ENCODE measurements around the gene SCYGR4. TPM values are rescaled to one million over a fixed set of nuclear protein-coding genes. Genes with fewer than 3 reads are reported as not detected.

SCYGR4 gene
- total RNA-seq, 2 experiments from 2014 or later, result not detected

DNA sequence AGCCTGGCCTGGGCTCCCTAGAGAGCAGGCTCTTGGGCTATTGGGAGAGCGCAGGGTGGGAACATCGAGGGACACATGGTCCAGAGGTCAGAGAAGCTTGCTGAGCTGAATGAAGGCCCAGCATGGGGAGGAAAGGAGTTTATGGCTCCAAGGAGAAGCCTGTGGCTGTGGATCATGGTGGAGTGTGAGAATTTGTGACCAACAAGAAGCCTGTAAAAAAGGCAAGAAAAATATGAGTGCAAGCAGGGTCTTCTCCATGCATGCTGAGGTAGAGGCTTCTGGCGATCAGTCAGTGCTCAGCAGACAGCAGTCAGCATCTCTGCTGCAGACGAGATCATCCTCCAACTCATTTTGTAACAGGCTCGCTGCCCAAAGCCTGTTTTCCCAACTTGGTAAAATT lies 1.4 kb upstream of the SCYGR4 start:
- ATAC-seq (no peak), DNase-seq (no peak)
- Mint-ChIP-seq H3K36me3 (ENCODE audit: low read depth) (no peaks in the 10 kb centered on the region), H3K4me1 (ENCODE audit: low read depth) (no peaks in the 10 kb centered on the region), H3K4me3 (no peak overlapping the region), H3K27me3 (ENCODE audit: low read depth) (peaks cover 19% of the 10 kb centered on the region), H3K27ac (no peak overlapping the region), H3K9me3 (ENCODE audit: insufficient read depth) (no peaks in the 10 kb centered on the region)
- ChIA-PET CTCF (no interaction called here), POLR2A (no interaction called here)

DNA sequence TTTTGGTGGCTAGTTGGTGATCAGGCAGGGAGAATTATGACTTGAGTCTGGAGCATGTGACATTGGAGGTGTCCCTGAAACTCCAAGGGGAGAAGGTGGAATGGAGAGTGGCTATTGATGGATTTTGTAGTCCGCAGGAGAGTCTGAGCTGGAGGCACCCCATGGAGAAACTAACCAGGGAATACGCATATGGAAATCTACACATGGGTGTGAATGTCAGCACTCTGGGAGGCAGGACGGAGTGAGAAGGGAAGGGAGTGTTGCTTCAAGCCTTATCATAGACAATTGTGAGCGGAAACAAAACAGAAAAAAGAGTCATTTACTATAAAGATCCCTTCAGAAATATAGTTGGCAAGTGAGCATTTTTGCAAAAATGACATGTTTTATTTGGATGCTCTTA lies 667 bp upstream of the SCYGR4 start:
- DNase-seq, result no peak

DNA sequence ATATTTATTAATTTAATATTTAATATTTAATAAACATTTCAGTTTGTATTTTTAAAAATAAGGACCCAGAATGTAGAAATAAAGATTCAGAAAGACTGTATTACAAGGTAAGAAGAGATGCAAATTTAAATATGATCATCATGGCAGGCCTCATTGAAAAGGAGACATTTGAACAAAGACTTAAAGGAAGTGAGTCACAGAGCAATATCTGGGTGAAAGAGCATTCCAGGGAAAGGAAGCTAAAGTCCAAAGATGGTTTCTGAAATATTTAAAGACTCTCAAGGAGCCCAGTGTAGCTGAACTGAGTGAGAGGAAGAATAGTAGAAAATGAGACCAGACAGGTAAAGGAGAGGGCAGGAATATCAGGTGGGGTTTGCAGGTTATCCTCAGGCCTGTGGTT lies 5.9 kb downstream of the SCYGR4 start:
- Mint-ChIP-seq H3K27ac (no peak overlapping the region), H3K27me3 (ENCODE audit: low read depth) (peaks cover 5% of the 10 kb centered on the region), H3K4me3 (no peak overlapping the region), H3K9me3 (ENCODE audit: insufficient read depth) (no peaks in the 10 kb centered on the region), H3K4me1 (ENCODE audit: low read depth) (peaks cover 2% of the 10 kb centered on the region), H3K36me3 (ENCODE audit: low read depth) (no peaks in the 10 kb centered on the region)
- no peak for ATAC-seq
- ChIA-PET POLR2A (no interaction called here), CTCF (no interaction called here)
- no peak for DNase-seq

More for the DNA sequence above, 667 bp upstream of the SCYGR4 start:
- no peaks in the 10 kb centered on the region for H3K36me3 Mint-ChIP-seq (ENCODE audit: low read depth)
- no peak for ATAC-seq
- peaks cover 18% of the 10 kb centered on the region for H3K27me3 Mint-ChIP-seq (ENCODE audit: low read depth)
- no peak overlapping the region for H3K4me3 Mint-ChIP-seq
- no peaks in the 10 kb centered on the region for H3K9me3 Mint-ChIP-seq (ENCODE audit: insufficient read depth)
- ChIA-PET CTCF (no interaction called here), POLR2A (no interaction called here)
- no peaks in the 10 kb centered on the region for H3K4me1 Mint-ChIP-seq (ENCODE audit: low read depth)
- no peak overlapping the region for H3K27ac Mint-ChIP-seq

DNA sequence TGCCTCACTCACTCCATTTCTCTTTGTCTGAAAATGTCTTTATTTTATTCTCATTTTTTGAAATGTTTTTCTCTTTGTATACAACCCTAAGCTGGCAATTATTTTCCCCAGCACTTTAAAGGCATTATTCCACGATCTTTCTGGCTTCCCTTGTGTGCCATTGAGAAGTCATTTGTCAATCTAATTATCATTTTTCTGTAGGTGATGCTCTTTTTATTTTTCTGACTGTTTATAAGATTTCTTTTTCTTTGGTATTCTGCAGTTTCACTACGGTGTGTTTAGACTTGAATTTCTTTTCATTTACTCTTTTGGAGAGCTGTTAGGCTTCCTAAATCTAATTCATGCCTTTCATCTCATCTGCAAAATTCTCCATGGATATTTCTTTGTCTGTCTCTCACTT lies 8.1 kb downstream of the SCYGR4 start:
- H3K36me3 Mint-ChIP-seq (ENCODE audit: low read depth), result no peaks in the 10 kb centered on the region
- no peak overlapping the region for H3K27ac Mint-ChIP-seq
- H3K4me1 Mint-ChIP-seq (ENCODE audit: low read depth), result peaks cover 2% of the 10 kb centered on the region
- H3K4me3 Mint-ChIP-seq, result no peak overlapping the region
- H3K27me3 Mint-ChIP-seq (ENCODE audit: low read depth), result peaks cover 15% of the 10 kb centered on the region
- no peak for ATAC-seq
- CTCF ChIA-PET, result no interaction called here
- POLR2A ChIA-PET, result no interaction called here
- H3K9me3 Mint-ChIP-seq (ENCODE audit: insufficient read depth), result no peaks in the 10 kb centered on the region
- DNase-seq, result no peak

DNA sequence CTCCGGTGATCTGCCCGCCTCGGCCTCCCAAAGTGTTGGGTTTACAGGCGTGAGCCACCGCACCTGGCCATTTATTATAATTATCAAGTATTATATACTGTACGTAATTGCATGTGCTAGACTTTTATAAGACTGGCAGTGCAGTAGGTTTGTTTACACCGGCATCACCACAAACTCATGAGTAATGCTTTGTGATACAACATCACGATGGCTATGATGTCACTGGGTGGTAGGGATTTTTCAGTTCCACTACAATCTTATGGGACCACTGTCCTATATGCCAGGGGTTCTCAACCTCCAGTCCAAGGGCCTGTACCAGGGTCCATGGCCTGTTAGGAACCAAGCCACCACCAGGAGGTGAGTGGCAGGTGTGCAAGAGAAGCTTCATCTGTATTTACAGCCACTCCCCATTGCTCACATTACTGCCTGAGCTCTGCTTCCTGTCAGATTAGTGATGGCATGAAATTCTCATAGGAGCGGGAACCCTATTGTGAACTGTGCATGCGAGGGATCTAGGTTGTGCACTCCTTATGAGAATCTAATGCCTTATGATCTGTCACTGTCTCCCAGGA lies 9.4 kb downstream of the SCYGR4 start:
- POLR2A ChIA-PET, result no interaction called here
- no peak for DNase-seq
- Mint-ChIP-seq H3K27me3 (ENCODE audit: low read depth) (peaks cover 23% of the 10 kb centered on the region), H3K9me3 (ENCODE audit: insufficient read depth) (no peaks in the 10 kb centered on the region), H3K36me3 (ENCODE audit: low read depth) (no peaks in the 10 kb centered on the region), H3K27ac (no peak overlapping the region), H3K4me3 (no peak overlapping the region), H3K4me1 (ENCODE audit: low read depth) (peaks cover 2% of the 10 kb centered on the region)
- ATAC-seq, result no peak
- CTCF ChIA-PET, result no interaction called here

DNA sequence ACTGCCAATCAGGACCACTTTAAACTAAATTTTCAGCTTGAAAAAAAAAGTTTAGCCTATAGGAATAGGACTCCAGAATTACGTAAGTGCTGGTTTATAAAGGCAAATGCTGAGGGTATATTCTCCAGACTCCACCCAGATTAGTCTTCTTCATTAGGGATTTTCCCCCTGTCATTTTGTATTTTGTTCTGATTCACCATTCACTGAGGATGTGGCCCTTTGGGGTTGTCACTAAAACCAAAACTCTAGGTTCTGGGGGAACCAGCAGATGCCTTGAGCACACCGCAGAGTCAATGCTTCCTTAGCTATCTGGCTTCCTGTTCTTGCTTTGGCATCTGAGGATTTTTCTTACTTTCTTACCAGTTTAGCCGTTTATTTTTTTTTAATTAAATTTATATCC lies 10.5 kb downstream of the SCYGR4 start:
- Mint-ChIP-seq H3K9me3 (ENCODE audit: insufficient read depth) (no peaks in the 10 kb centered on the region), H3K27ac (no peak overlapping the region), H3K4me1 (ENCODE audit: low read depth) (peaks cover 2% of the 10 kb centered on the region), H3K27me3 (ENCODE audit: low read depth) (peaks cover 24% of the 10 kb centered on the region), H3K4me3 (no peak overlapping the region), H3K36me3 (ENCODE audit: low read depth) (no peaks in the 10 kb centered on the region)
- no peak for DNase-seq
- ChIA-PET CTCF (no interaction called here), POLR2A (no interaction called here)
- no peak for ATAC-seq

DNA sequence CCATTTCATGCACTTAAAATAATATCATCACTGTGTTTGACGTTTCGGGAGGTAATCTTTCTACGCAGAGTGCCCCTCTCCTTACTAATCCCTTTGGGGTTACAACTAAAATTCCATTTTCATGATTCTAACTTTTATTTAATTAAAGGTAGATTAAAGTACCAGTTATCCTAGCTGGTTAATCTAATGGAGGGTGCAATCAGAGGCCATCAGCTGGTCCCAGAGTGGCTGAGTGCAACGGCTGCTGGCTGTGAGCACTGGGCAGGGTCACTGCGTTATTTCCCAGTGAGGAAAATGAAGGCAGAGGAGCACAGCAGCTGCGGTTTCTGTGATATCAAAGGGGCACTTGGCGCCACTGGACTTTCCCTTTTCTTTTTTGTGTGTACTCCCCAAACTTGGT lies 12.1 kb downstream of the SCYGR4 start:
- CTCF ChIA-PET, result no interaction called here
- Mint-ChIP-seq H3K4me3 (no peak overlapping the region), H3K4me1 (ENCODE audit: low read depth) (peaks cover 2% of the 10 kb centered on the region)

DNA sequence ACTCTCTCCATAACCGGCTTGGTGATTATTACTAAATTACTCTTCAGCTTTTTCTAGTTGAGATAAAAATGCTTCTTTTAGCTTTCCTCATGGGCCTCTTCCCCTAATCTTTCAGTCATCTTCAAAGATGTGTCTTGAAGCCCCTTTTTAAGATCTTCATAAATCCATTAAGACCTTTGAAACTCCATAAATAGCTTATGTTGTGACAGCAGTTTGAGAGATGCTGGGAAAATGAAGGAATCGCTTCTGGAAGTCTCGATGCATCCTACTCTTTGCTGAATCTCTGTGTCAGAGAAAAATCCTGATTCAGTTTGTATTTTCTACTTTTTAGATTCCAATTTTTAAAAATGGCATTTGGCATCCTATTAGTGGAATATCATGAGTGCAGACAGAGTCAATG lies 13.0 kb downstream of the SCYGR4 start:
- ATAC-seq (no peak), DNase-seq (no peak)
- Mint-ChIP-seq H3K27me3 (ENCODE audit: low read depth) (peaks cover 22% of the 10 kb centered on the region), H3K27ac (no peak overlapping the region), H3K4me3 (no peak overlapping the region), H3K9me3 (ENCODE audit: insufficient read depth) (no peaks in the 10 kb centered on the region), H3K4me1 (ENCODE audit: low read depth) (peaks cover 2% of the 10 kb centered on the region), H3K36me3 (ENCODE audit: low read depth) (no peaks in the 10 kb centered on the region)
- CTCF ChIA-PET, result interaction anchor here (0.8 kb wide), 1 partner anchor 64 kb away, joined by 3 read pairs; no protein-coding TSS in a partner anchor
- POLR2A ChIA-PET, result no interaction called here

More for the DNA sequence above, 12.1 kb downstream of the SCYGR4 start:
- H3K27ac Mint-ChIP-seq, result no peak overlapping the region
- H3K36me3 Mint-ChIP-seq (ENCODE audit: low read depth), result no peaks in the 10 kb centered on the region
- DNase-seq (no peak), ATAC-seq (no peak)
- H3K27me3 Mint-ChIP-seq (ENCODE audit: low read depth), result peaks cover 22% of the 10 kb centered on the region
- POLR2A ChIA-PET, result no interaction called here
- no peaks in the 10 kb centered on the region for H3K9me3 Mint-ChIP-seq (ENCODE audit: insufficient read depth)

DNA sequence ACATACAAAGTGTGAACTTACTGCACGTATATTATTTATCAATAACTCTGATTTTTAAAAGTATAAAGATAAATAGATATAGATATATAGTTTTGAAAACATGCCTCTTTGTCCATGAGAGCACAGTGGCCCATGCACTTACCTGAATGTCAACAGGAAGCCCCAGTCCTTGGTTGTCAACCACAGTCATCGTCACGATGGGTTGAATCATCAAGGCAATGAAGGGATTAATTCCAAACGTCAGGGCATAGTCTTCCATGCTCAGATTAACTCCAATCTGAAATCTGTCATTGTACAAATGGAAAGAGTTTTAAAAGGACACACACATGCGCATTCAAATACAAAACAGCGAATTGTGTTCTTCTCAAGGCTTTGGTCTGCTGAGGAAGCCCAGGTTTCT lies 15.5 kb downstream of the SCYGR4 start:
- H3K4me3 Mint-ChIP-seq, result no peak overlapping the region
- H3K36me3 Mint-ChIP-seq (ENCODE audit: low read depth), result no peaks in the 10 kb centered on the region
- H3K27me3 Mint-ChIP-seq (ENCODE audit: low read depth), result peaks cover 20% of the 10 kb centered on the region
- H3K9me3 Mint-ChIP-seq (ENCODE audit: insufficient read depth), result no peaks in the 10 kb centered on the region
- no peak overlapping the region for H3K27ac Mint-ChIP-seq
- ChIA-PET CTCF (no interaction called here), POLR2A (no interaction called here)
- DNase-seq (no peak), ATAC-seq (no peak)
- H3K4me1 Mint-ChIP-seq (ENCODE audit: low read depth), result peaks cover under 1% of the 10 kb centered on the region

DNA sequence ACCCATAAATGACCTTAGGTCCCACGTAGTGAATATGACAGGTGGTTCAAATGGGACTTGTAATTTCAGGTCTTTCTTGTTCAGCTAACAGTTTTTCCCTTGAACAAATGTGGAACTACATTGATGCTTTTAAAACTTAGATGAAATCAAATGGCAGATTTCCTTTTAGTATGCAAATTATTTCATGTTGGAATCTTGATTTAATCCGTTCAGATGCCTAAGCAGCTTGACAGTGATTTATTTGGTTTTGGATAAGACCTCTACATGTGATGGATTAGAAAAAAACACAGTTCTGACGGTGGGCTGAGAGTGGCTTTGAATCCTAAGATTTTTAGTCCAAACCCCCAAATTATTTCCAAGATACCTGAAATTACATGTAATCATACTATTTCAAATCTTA lies 16.9 kb downstream of the SCYGR4 start:
- ATAC-seq (no peak), DNase-seq (no peak)
- POLR2A ChIA-PET, result no interaction called here
- H3K9me3 Mint-ChIP-seq (ENCODE audit: insufficient read depth), result no peaks in the 10 kb centered on the region
- H3K36me3 Mint-ChIP-seq (ENCODE audit: low read depth), result no peaks in the 10 kb centered on the region
- CTCF ChIA-PET, result interaction anchor here (1.2 kb wide), 1 partner anchor 24 kb away, joined by 5 read pairs; no protein-coding TSS in a partner anchor
- no peak overlapping the region for H3K27ac Mint-ChIP-seq
- H3K27me3 Mint-ChIP-seq (ENCODE audit: low read depth), result peaks cover 14% of the 10 kb centered on the region
- H3K4me3 Mint-ChIP-seq, result no peak overlapping the region
- H3K4me1 Mint-ChIP-seq (ENCODE audit: low read depth), result no peaks in the 10 kb centered on the region

DNA sequence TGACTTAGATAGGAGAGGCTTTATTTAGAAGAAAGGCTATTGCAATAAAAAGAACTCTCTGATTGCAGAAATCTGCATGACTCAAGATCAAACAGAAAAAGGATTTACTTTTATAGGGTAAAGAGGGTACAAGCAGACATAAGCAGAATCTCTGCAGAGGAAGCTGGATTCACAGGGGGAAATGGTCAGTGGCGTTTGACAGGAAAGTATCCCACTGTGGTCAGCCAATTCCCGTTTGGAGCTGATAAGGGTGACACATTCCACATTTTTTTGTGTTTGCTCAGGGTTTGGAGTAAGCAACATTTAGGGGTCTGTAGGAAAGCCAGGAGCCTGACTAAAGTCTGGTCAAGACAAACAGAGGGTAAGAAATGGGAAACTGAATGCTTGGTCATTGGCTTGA lies 25.4 kb downstream of the SCYGR4 start:
- ATAC-seq (no peak), DNase-seq (no peak)
- no peaks in the 10 kb centered on the region for H3K36me3 Mint-ChIP-seq (ENCODE audit: low read depth)
- H3K4me1 Mint-ChIP-seq (ENCODE audit: low read depth), result no peaks in the 10 kb centered on the region
- H3K4me3 Mint-ChIP-seq, result no peak overlapping the region
- peaks cover 2% of the 10 kb centered on the region for H3K27me3 Mint-ChIP-seq (ENCODE audit: low read depth)
- H3K27ac Mint-ChIP-seq, result no peak overlapping the region
- H3K9me3 Mint-ChIP-seq (ENCODE audit: insufficient read depth), result no peaks in the 10 kb centered on the region
- ChIA-PET CTCF (no interaction called here), POLR2A (no interaction called here)

DNA sequence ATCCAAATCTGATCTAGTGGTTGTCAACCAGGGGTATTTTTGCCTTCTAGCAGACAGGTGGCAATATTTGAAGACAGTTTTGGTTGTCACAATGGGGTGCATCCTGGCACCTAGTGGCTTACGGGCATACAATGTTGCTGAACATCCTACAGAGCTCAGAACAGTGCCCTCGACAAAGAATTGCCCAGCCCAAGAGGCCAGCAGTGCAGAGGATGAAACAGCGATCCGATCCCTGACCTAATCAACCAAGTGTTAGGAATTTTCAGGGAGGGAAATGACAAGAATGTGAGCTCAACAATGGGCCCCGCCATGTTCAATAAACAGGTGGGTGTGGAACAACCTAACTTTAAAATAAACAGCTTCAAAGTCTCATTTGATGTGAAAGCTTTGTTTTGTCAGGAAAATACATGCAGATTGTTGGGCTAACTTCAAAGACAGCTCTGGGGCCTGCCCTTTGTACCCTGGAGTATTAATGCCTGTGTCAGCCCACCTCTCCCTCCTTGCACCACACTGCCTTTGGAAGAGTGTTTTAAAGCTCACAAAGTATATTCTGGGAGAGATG lies 26.8 kb downstream of the SCYGR4 start:
- no peaks in the 10 kb centered on the region for H3K27me3 Mint-ChIP-seq (ENCODE audit: low read depth)
- no peak for DNase-seq
- no peak overlapping the region for H3K27ac Mint-ChIP-seq
- POLR2A ChIA-PET, result no interaction called here
- CTCF ChIA-PET, result interaction anchor here (2.9 kb wide), 1 partner anchor 14 kb away, joined by 8 read pairs; no protein-coding TSS in a partner anchor
- H3K9me3 Mint-ChIP-seq (ENCODE audit: insufficient read depth), result no peaks in the 10 kb centered on the region
- H3K36me3 Mint-ChIP-seq (ENCODE audit: low read depth), result no peaks in the 10 kb centered on the region
- H3K4me1 Mint-ChIP-seq (ENCODE audit: low read depth), result no peaks in the 10 kb centered on the region
- ATAC-seq, result no peak
- H3K4me3 Mint-ChIP-seq, result no peak overlapping the region

DNA sequence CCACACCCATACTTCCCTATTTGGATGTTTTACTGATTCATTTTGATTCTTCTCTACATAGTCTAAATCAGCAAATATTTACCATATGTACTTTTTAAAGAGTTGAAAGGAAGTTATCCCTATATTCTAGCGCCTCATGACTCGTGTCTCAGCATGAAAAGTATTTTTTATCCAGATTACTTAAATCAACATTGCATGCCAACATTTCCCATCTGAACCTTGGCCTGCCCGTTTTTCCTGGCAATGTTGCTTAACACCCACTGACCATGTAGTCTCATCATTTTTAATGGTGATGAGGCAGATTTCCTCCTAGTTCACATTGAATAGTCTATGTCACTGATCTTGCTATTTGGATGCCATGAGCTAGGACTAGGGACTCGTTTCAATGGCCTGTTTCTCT lies 36.1 kb downstream of the SCYGR4 start:
- Mint-ChIP-seq H3K36me3 (ENCODE audit: low read depth) (no peaks in the 10 kb centered on the region), H3K4me1 (ENCODE audit: low read depth) (no peaks in the 10 kb centered on the region), H3K27ac (no peak overlapping the region), H3K4me3 (no peak overlapping the region), H3K27me3 (ENCODE audit: low read depth) (peaks cover 13% of the 10 kb centered on the region), H3K9me3 (ENCODE audit: insufficient read depth) (no peaks in the 10 kb centered on the region)
- ChIA-PET CTCF (no interaction called here), POLR2A (interaction anchor here (0.5 kb wide), 1 partner anchor 203 kb away, joined by 3 read pairs; no protein-coding TSS in a partner anchor)
- ATAC-seq, result no peak
- DNase-seq, result no peak
